RWPE1 (cell line): ENCODE measurements around the gene ITGAE.
"Not testable (repeated sequence)": the region's sequence is repeated elsewhere in the genome, so short reads cannot be mapped to it uniquely, and the experiment has no call there.

Experiments
- CTCF ChIA-PET: fragments of 350-600 bp; sonication (Branson Sonifier 250); formaldehyde crosslinking; extraction: SDS; loops from one replicate; lab custom pipeline; 2021; lab: Yijun Ruan, JAX
- POLR2A ChIA-PET: fragments of 400-600 bp; formaldehyde crosslinking; extraction: SDS; loops from one replicate; lab custom pipeline; 2020; ENCODE audit warnings: antibody characterized with exemption; ENCODE audit not compliant: low non-redundant PET; lab: Yijun Ruan, JAX
- DNase-seq: peaks from one replicate; pipeline ENCODE4 v3.0.0; 2012; ENCODE audit warnings: low spot score
- H3K27ac ChIP-seq: fragments of 450-650 bp; 2 replicates; pipeline ENCODE4 v1.5.1; 2017
- CTCF ChIP-seq: fragments of 450-650 bp; conservative IDR thresholded peaks from 2 replicates; pipeline ENCODE4 v1.5.1; 2017; ENCODE audit warnings: low read depth, mild to moderate bottlenecking

ITGAE gene

GRCh38 chr17:3796822-3797170 is 4.2 kb downstream of the ITGAE start:
- POLR2A ChIA-PET, result no interaction called here
- DNase-seq, result no peak
- CTCF ChIA-PET, result no interaction called here
- no peak overlapping the region for H3K27ac ChIP-seq
- TF ChIP-seq CTCF, result no peak

DNA sequence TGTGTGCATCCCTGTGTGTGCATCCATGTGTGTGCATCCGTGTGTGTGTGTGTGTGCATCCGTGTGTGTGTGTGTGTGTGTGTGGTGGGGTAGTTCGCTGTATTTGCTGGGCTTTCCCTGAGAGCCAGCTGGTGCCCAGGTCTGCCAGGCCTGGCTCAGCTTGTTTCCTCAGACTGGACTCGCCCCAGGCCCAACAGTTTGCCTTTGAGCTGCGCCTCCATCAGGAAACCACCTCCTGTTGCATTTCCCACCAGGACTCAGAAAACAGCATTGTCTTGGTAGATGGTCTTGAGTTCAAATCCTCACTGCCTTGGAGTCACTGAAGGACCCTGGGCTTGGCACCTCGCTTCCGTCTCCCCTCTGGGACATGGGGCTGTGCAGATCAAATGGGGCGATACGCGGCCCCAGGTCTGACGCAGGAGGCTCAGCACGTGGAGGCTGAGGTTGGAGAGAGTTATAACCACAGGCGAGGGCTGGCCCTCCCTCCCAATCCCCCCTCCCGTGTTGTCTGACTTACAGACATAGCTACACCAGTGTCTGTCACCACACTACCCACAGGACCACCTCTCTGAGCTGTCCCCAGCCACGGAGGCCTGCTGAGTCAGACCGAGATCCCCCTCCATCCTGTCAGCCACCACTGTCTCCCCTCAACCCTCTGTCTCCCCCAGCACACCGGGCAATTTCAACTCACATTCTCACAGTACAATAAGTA is 4.7 kb downstream of the ITGAE start:
- no peak for DNase-seq

DNA sequence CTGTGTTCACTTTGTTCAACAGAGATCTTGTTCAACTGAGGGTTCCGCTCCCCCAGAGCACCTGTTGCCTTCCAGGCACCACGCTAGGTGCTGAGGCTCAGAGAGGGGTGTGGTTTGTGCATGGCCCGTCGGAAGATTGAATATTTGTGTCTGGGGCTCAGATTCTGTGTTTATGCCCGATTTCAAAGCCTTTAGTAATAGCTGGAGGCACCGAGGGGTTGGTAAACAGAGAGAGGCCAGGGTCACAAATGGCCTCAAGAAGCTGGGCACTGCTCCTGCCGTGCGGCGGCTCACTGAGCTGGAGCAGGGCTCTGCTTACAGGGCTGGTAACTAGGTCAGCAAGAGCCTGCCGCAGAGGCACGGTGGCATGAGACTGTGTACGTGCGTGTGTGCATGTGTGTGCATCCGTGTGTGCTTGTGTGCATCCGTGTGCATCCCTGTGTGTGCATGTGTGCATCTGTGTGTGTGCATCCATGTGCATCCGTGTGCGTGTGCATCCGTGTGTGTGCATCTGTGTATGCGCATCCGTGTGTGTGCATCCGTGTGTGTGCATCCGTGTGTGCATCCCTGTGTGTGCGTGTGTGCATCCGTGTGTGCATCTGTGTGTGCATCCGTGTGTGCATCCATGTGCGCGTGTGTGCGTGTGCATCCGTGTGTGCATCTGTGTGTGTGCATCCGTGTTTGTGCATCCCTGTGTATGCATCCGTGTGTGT is 5.4 kb downstream of the ITGAE start:
- CTCF ChIA-PET, result no interaction called here
- POLR2A ChIA-PET, result no interaction called here
- DNase-seq, result no peak
- TF ChIP-seq CTCF, result no peak
- peak overlapping the region; percentile 11; the same call in 1 of the 2 replicates for H3K27ac ChIP-seq

More for the DNA sequence above, 4.7 kb downstream of the ITGAE start:
- H3K27ac ChIP-seq, result no peak overlapping the region
- TF ChIP-seq CTCF, result no peak
- ChIA-PET CTCF (interaction anchor here (0.7 kb wide), 1 partner anchor 44 kb away, joined by 3 read pairs; no protein-coding TSS in a partner anchor), POLR2A (no interaction called here)

DNA sequence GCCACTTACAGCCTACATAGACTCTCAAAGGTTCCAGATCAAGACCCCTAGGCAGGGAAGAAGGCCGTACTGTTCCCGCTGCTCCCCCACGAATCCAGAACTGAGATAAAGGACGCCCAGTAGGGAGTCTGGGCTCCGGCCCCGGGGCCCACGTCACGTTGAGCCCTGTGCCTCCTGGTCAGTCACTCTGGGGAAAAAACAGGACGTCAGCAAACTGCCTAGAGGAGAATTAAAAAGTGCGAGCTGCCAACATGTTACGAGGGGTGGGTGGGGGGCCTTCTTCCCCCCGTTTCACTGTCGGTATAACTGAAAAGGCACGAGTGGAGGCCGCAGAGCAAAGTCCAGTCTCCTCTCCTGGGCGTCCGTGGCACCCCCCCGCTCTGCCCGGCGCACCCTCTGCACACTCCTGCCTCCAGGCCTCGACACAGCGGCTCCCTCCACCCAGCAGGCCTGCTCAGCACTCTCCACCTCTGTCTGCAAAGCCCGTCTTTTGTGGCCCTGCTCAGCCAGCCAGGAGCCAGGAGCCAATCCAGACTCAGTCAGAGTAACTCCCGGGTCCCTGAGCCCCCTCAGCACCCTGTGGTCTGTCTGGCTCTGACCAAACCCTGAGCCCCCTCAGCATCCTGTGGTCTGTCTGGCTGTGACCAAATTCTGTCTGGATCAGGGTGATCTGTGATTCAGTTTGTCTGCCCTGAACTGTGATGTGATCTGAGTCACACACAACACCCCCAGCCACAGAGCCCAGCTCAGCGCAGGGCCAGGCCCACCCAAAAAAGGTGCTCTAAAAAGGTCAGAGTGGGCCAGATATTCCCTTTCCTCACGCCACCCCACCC is 6.2 kb downstream of the ITGAE start:
- ChIA-PET POLR2A (no interaction called here), CTCF (no interaction called here)
- no peak for TF ChIP-seq CTCF
- H3K27ac ChIP-seq, result peak overlapping the region; percentile 11; the same call in 1 of the 2 replicates
- no peak for DNase-seq

DNA sequence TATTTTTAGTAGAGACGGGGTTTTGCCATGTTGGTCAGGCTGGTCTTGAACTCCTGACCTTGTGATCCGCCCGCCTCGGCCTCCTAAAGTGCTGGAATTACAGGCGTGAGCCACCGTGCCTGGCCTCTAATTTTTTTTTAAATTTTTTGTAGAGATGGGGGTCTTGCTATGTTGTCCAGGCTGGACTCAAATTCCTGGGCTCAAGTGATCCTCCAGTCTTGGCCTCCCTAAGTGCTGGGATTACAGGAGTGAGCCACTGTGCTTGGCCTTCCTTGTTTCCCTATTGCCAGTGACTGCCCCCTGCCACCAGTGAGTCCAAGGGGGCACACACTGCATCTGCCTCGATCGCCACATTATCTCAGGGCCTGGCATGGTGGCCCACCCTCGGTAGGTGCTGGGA is 6.8 kb downstream of the ITGAE start:
- POLR2A ChIA-PET, DNase-seq, CTCF ChIA-PET, H3K27ac ChIP-seq: not testable (repeated sequence)

GRCh38 chr17:3793258-3793657 is 7.7 kb downstream of the ITGAE start:
- POLR2A ChIA-PET, H3K27ac ChIP-seq, CTCF ChIA-PET: not testable (repeated sequence)

DNA sequence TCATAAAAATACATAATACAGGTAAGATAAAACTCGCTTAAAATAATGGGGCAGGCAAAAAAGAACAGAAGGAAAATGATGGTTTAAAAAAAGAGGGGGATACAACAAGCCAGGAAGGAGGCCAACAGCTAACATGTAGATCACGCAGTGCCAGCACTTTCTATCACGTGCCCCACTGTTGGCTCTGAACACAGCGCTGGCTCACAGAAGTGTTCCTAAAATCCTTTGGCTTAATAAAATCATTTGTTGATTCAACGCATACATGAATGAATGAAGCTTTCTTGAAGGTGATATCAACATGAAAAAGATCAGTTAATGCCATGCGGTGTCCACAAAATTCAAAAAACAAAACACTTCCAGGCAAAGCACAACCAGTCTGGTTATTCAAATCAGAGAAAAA is 8.5 kb downstream of the ITGAE start:
- peak overlapping the region; percentile 54 for H3K27ac ChIP-seq
- ChIA-PET CTCF (no interaction called here), POLR2A (no interaction called here)
- DNase-seq, result no peak
- TF ChIP-seq CTCF, result no peak

More at GRCh38 chr17:3793258-3793657, 7.7 kb downstream of the ITGAE start:
- not testable (repeated sequence) for DNase-seq
